Body of pancreas (tissue), 4 donors: ENCODE measurements around the gene KRT76.

Experiments
- CTCF ChIP-seq, 7 experiments: fragments of 450-650 bp in 4 of 7; fragments of 200-600 bp in 3 of 7; sonication (generic) in 3 of 7; IDR thresholded peaks; one replicate each; pipeline ENCODE4 v1.5.1; 2016 to 2019; ENCODE audit warnings: antibody characterized with exemption in 7 of 7
- POLR2A ChIP-seq, 3 donors: fragments of 450-650 bp; IDR thresholded peaks; one replicate each; pipeline ENCODE4 v1.6.1; 2016; ENCODE audit warnings: antibody characterized with exemption in 3 of 3, mild to moderate bottlenecking in 2 of 3

GRCh38 chr12:52720365-52720886 lies 56.7 kb downstream of the KRT76 start:
- TF ChIP-seq CTCF (IDR thresholded peaks at IDR 0.05) (no peak), POLR2A (IDR thresholded peaks at IDR 0.05) (no peak)
